Hematopoietic multipotent progenitor cell treated with erythropoietin and hydrocortisone succinate and interleukin-3 and kit ligand, for 6 days (in vitro differentiated cells): ENCODE data around the gene ADGRA1.

Source experiments
- DNase-seq: peaks from one replicate; pipeline ENCODE4 v3.0.0-alpha.2; 2015

ADGRA1 gene

GRCh38 chr10:133113847-133114246 lies 26.1 kb downstream of the ADGRA1 start:
- no peak for DNase-seq

- DNase-seq: no peak
Measured at GRCh38 chr10:133114251-133114650, 26.5 kb downstream of the ADGRA1 start.

GRCh38 chr10:133114726-133115452 lies 27.2 kb downstream of the ADGRA1 start:
- no peak for DNase-seq

- no peak for DNase-seq
Measured at GRCh38 chr10:133115453-133115842, 27.7 kb downstream of the ADGRA1 start.

GRCh38 chr10:133115976-133116375 lies 28.3 kb downstream of the ADGRA1 start:
- no peak for DNase-seq

- DNase-seq: no peak
Measured at GRCh38 chr10:133116455-133116854, 28.7 kb downstream of the ADGRA1 start.

GRCh38 chr10:133117036-133117687 lies 29.4 kb downstream of the ADGRA1 start:
- no peak for DNase-seq

GRCh38 chr10:133117688-133118071 lies 30.0 kb downstream of the ADGRA1 start:
- no peak for DNase-seq

GRCh38 chr10:133121479-133121878 lies 33.8 kb downstream of the ADGRA1 start:
- no peak for DNase-seq

GRCh38 chr10:133122171-133122935 lies 34.6 kb downstream of the ADGRA1 start:
- no peak for DNase-seq

- no peak for DNase-seq
Measured at GRCh38 chr10:133123050-133123745, 35.5 kb downstream of the ADGRA1 start.

- DNase-seq: no peak
Measured at GRCh38 chr10:133123746-133124356, 36.1 kb downstream of the ADGRA1 start.

GRCh38 chr10:133124357-133125211 lies 36.9 kb downstream of the ADGRA1 start:
- DNase-seq: peak; percentile 32

- no peak for DNase-seq
Measured at GRCh38 chr10:133125901-133126300, 38.2 kb downstream of the ADGRA1 start.

GRCh38 chr10:133126431-133127290 lies 38.9 kb downstream of the ADGRA1 start:
- no peak for DNase-seq

GRCh38 chr10:133127291-133128125 lies 39.8 kb downstream of the ADGRA1 start:
- DNase-seq: peak; percentile 45

GRCh38 chr10:133128126-133129070 lies 40.7 kb downstream of the ADGRA1 start:
- no peak for DNase-seq

- no peak for DNase-seq
Measured at GRCh38 chr10:133129071-133129858, 41.5 kb downstream of the ADGRA1 start.
